Measurements from ENCODE around the gene RNF25. TPM values are rescaled to one million over a fixed set of nuclear protein-coding genes. Genes with fewer than 3 reads are reported as not detected.
A peak's percentile ranks its signal among the peaks of the same experiment; 100 is the strongest.

RNF25 gene
- total and polyA plus RNA-seq, 2 donors, result 33.7 to 35.6 TPM

- Histone ChIP-seq H3K27me3 (ENCODE audit: control insufficient read depth in 2 of 2, insufficient read depth in 1 of 2, low read length in 1 of 2) (no peaks in the 10 kb centered on the region), H3K4me1 (ENCODE audit: control insufficient read depth in 2 of 2, insufficient read depth in 2 of 2, low read length in 2 of 2) (peaks cover 3 to 4% of the 10 kb centered on the region in 2 donors)
Observed at GRCh38 chr2:218713922-218714321, 42.1 kb upstream of the RNF25 start.

GRCh38 chr2:218711550-218711929 is 39.7 kb upstream of the RNF25 start:
- Histone ChIP-seq H3K4me3 (ENCODE audit: low read length in 2 of 2) (peak overlapping the region; percentile 72 to 86), H3K9me3 (ENCODE audit: control insufficient read depth in 2 of 2, insufficient read depth in 1 of 2, low read length in 1 of 2) (no peaks in the 10 kb centered on the region), H3K27ac (ENCODE audit: low read depth in 1 of 2, low read length in 1 of 2) (no peak overlapping the region), H3K36me3 (ENCODE audit: control insufficient read depth in 2 of 2, insufficient read depth in 2 of 2, low read length in 1 of 2) (peaks cover 0 to 6% of the 10 kb centered on the region in 2 donors), H3K27me3 (ENCODE audit: control insufficient read depth in 2 of 2, insufficient read depth in 1 of 2, low read length in 1 of 2) (no peaks in the 10 kb centered on the region), H3K4me1 (ENCODE audit: control insufficient read depth in 2 of 2, insufficient read depth in 2 of 2, low read length in 2 of 2) (peaks cover 3 to 4% of the 10 kb centered on the region in 2 donors)
- WGBS, result 24% methylated on average over 5 of the region's 5 CpGs
- peak in 1 of 9 donors; percentile 14 for DNase-seq (ENCODE audit: low read depth in 6 of 9, low spot score in 9 of 9)

More at GRCh38 chr2:218713922-218714321, 42.1 kb upstream of the RNF25 start:
- Histone ChIP-seq H3K27ac (ENCODE audit: low read depth in 1 of 2, low read length in 1 of 2) (no peak overlapping the region), H3K36me3 (ENCODE audit: control insufficient read depth in 2 of 2, insufficient read depth in 2 of 2, low read length in 1 of 2) (peaks cover 0 to 6% of the 10 kb centered on the region in 2 donors), H3K4me3 (ENCODE audit: low read length in 2 of 2) (no peak overlapping the region), H3K9me3 (ENCODE audit: control insufficient read depth in 2 of 2, insufficient read depth in 1 of 2, low read length in 1 of 2) (no peaks in the 10 kb centered on the region)
- WGBS, result 99% methylated on average over 2 of the region's 2 CpGs
- no peak for DNase-seq (ENCODE audit: low read depth in 6 of 9, low spot score in 9 of 9)

- Histone ChIP-seq H3K27ac (ENCODE audit: low read depth in 1 of 2, low read length in 1 of 2) (peak within 1 kb of the TSS; percentile 68 to 82), H3K4me1 (ENCODE audit: control insufficient read depth in 2 of 2, insufficient read depth in 2 of 2, low read length in 2 of 2) (peaks cover 3 to 4% of the 10 kb centered on the region in 2 donors), H3K27me3 (ENCODE audit: control insufficient read depth in 2 of 2, insufficient read depth in 1 of 2, low read length in 1 of 2) (no peaks in the 10 kb centered on the region), H3K36me3 (ENCODE audit: control insufficient read depth in 2 of 2, insufficient read depth in 2 of 2, low read length in 1 of 2) (peaks cover 0 to 2% of the 10 kb centered on the region in 2 donors), H3K4me3 (ENCODE audit: low read length in 2 of 2) (peak within 1 kb of the TSS; percentile 72 to 86), H3K9me3 (ENCODE audit: control insufficient read depth in 2 of 2, insufficient read depth in 1 of 2, low read length in 1 of 2) (no peaks in the 10 kb centered on the region)
- under 1% methylated on average over 74 of the region's 74 CpGs for WGBS
- DNase-seq (ENCODE audit: low read depth in 6 of 9, low spot score in 9 of 9), result peak; percentile 87 to 97 (median 94)
Observed at GRCh38 chr2:218710687-218711549, 39.1 kb upstream of the RNF25 start, which contains the start of gene TTLL4. Gene TTLL4, plus strand, starts transcription at chr2:218710835. Its CDS starts 26,842 bp downstream, at chr2:218737677.

- H3K27ac ChIP-seq (ENCODE audit: low read depth in 1 of 2, low read length in 1 of 2), result no peak overlapping the region
- H3K4me3 ChIP-seq (ENCODE audit: low read length in 2 of 2), result peak overlapping the region; percentile 72 to 86
- WGBS, result 59% methylated on average over 14 of the region's 14 CpGs
- no peaks in the 10 kb centered on the region for H3K27me3 ChIP-seq (ENCODE audit: control insufficient read depth in 2 of 2, insufficient read depth in 1 of 2, low read length in 1 of 2)
- no peaks in the 10 kb centered on the region for H3K36me3 ChIP-seq (ENCODE audit: control insufficient read depth in 2 of 2, insufficient read depth in 2 of 2, low read length in 1 of 2)
- DNase-seq (ENCODE audit: low read depth in 6 of 9, low spot score in 9 of 9), result no peak
- no peaks in the 10 kb centered on the region for H3K9me3 ChIP-seq (ENCODE audit: control insufficient read depth in 2 of 2, insufficient read depth in 1 of 2, low read length in 1 of 2)
- H3K4me1 ChIP-seq (ENCODE audit: control insufficient read depth in 2 of 2, insufficient read depth in 2 of 2, low read length in 2 of 2), result peaks cover 3 to 4% of the 10 kb centered on the region in 2 donors
Observed at GRCh38 chr2:218710334-218710686, 38.5 kb upstream of the RNF25 start.

- DNase-seq (ENCODE audit: low read depth in 6 of 9, low spot score in 9 of 9), result no peak
- Histone ChIP-seq H3K4me3 (ENCODE audit: low read length in 2 of 2) (no peak overlapping the region), H3K27me3 (ENCODE audit: control insufficient read depth in 2 of 2, insufficient read depth in 1 of 2, low read length in 1 of 2) (no peaks in the 10 kb centered on the region), H3K9me3 (ENCODE audit: control insufficient read depth in 2 of 2, insufficient read depth in 1 of 2, low read length in 1 of 2) (no peaks in the 10 kb centered on the region), H3K4me1 (ENCODE audit: control insufficient read depth in 2 of 2, insufficient read depth in 2 of 2, low read length in 2 of 2) (peaks cover 3 to 4% of the 10 kb centered on the region in 2 donors), H3K36me3 (ENCODE audit: control insufficient read depth in 2 of 2, insufficient read depth in 2 of 2, low read length in 1 of 2) (no peaks in the 10 kb centered on the region), H3K27ac (ENCODE audit: low read depth in 1 of 2, low read length in 1 of 2) (no peak overlapping the region)
- 93% methylated on average over 8 of the region's 8 CpGs for WGBS
Observed at GRCh38 chr2:218709908-218710307, 38.1 kb upstream of the RNF25 start.

GRCh38 chr2:218708086-218708485 is 36.3 kb upstream of the RNF25 start:
- DNase-seq (ENCODE audit: low read depth in 6 of 9, low spot score in 9 of 9), result no peak
- no peak overlapping the region for H3K4me3 ChIP-seq (ENCODE audit: low read length in 2 of 2)
- H3K27me3 ChIP-seq (ENCODE audit: control insufficient read depth in 2 of 2, insufficient read depth in 1 of 2, low read length in 1 of 2), result no peaks in the 10 kb centered on the region
- no peak overlapping the region for H3K27ac ChIP-seq (ENCODE audit: low read depth in 1 of 2, low read length in 1 of 2)
- no peaks in the 10 kb centered on the region for H3K9me3 ChIP-seq (ENCODE audit: control insufficient read depth in 2 of 2, insufficient read depth in 1 of 2, low read length in 1 of 2)
- H3K36me3 ChIP-seq (ENCODE audit: control insufficient read depth in 2 of 2, insufficient read depth in 2 of 2, low read length in 1 of 2), result no peaks in the 10 kb centered on the region
- 97% methylated on average over 4 of the region's 4 CpGs for WGBS
- peaks cover 3 to 4% of the 10 kb centered on the region in 2 donors for H3K4me1 ChIP-seq (ENCODE audit: control insufficient read depth in 2 of 2, insufficient read depth in 2 of 2, low read length in 2 of 2)

- H3K4me3 ChIP-seq (ENCODE audit: low read length in 2 of 2), result no peak overlapping the region
- H3K4me1 ChIP-seq (ENCODE audit: control insufficient read depth in 2 of 2, insufficient read depth in 2 of 2, low read length in 2 of 2), result no peaks in the 10 kb centered on the region
- 95% methylated on average over 4 of the region's 4 CpGs for WGBS
- H3K9me3 ChIP-seq (ENCODE audit: control insufficient read depth in 2 of 2, insufficient read depth in 1 of 2, low read length in 1 of 2), result no peaks in the 10 kb centered on the region
- no peaks in the 10 kb centered on the region for H3K27me3 ChIP-seq (ENCODE audit: control insufficient read depth in 2 of 2, insufficient read depth in 1 of 2, low read length in 1 of 2)
- no peak for DNase-seq (ENCODE audit: low read depth in 6 of 9, low spot score in 9 of 9)
- no peak overlapping the region for H3K27ac ChIP-seq (ENCODE audit: low read depth in 1 of 2, low read length in 1 of 2)
- H3K36me3 ChIP-seq (ENCODE audit: control insufficient read depth in 2 of 2, insufficient read depth in 2 of 2, low read length in 1 of 2), result peaks cover 0 to 6% of the 10 kb centered on the region in 2 donors
Observed at GRCh38 chr2:218703341-218703740, 31.5 kb upstream of the RNF25 start.

GRCh38 chr2:218701806-218702205 is 30.0 kb upstream of the RNF25 start:
- 97% methylated on average over 2 of the region's 2 CpGs for WGBS
- H3K36me3 ChIP-seq (ENCODE audit: control insufficient read depth in 2 of 2, insufficient read depth in 2 of 2, low read length in 1 of 2), result peaks cover 0 to 6% of the 10 kb centered on the region in 2 donors

GRCh38 chr2:218698885-218699284 is 27.1 kb upstream of the RNF25 start:
- 97% methylated on average over 8 of the region's 8 CpGs for WGBS
- H3K36me3 ChIP-seq (ENCODE audit: control insufficient read depth in 2 of 2, insufficient read depth in 2 of 2, low read length in 1 of 2), result peaks cover 0 to 6% of the 10 kb centered on the region in 2 donors
- no peak overlapping the region for H3K4me3 ChIP-seq (ENCODE audit: low read length in 2 of 2)
- no peaks in the 10 kb centered on the region for H3K27me3 ChIP-seq (ENCODE audit: control insufficient read depth in 2 of 2, insufficient read depth in 1 of 2, low read length in 1 of 2)
- DNase-seq (ENCODE audit: low read depth in 6 of 9, low spot score in 9 of 9), result no peak
- no peaks in the 10 kb centered on the region for H3K9me3 ChIP-seq (ENCODE audit: control insufficient read depth in 2 of 2, insufficient read depth in 1 of 2, low read length in 1 of 2)
- H3K27ac ChIP-seq (ENCODE audit: low read depth in 1 of 2, low read length in 1 of 2), result no peak overlapping the region
- H3K4me1 ChIP-seq (ENCODE audit: control insufficient read depth in 2 of 2, insufficient read depth in 2 of 2, low read length in 2 of 2), result no peaks in the 10 kb centered on the region

More at GRCh38 chr2:218701806-218702205, 30.0 kb upstream of the RNF25 start:
- Histone ChIP-seq H3K4me3 (ENCODE audit: low read length in 2 of 2) (no peak overlapping the region), H3K27ac (ENCODE audit: low read depth in 1 of 2, low read length in 1 of 2) (no peak overlapping the region), H3K27me3 (ENCODE audit: control insufficient read depth in 2 of 2, insufficient read depth in 1 of 2, low read length in 1 of 2) (no peaks in the 10 kb centered on the region), H3K4me1 (ENCODE audit: control insufficient read depth in 2 of 2, insufficient read depth in 2 of 2, low read length in 2 of 2) (no peaks in the 10 kb centered on the region), H3K9me3 (ENCODE audit: control insufficient read depth in 2 of 2, insufficient read depth in 1 of 2, low read length in 1 of 2) (no peaks in the 10 kb centered on the region)
- DNase-seq (ENCODE audit: low read depth in 6 of 9, low spot score in 9 of 9), result no peak

Data from thymus (tissue), 11 donors.